Fibroblast of lung (primary cell): ENCODE measurements around the gene XAB2.

ENCODE experiments used
- CTCF ChIP-seq, 2 donors: IDR thresholded peaks in 1 of 2; conservative IDR thresholded peaks in 1 of 2; 1 replicate in 1 of 2; 2 replicates in 1 of 2; pipeline ENCODE4 v1.5.1; 2011 to 2012; ENCODE audit warnings: low read length in 2 of 2, control low read depth in 1 of 2, inconsistent platforms in 1 of 2, low read depth in 1 of 2, mild to moderate bottlenecking in 1 of 2
- EZH2 ChIP-seq: IDR thresholded peaks from 2 replicates; pipeline ENCODE4 v1.5.1; 2012; ENCODE audit warnings: low read length, control low read depth, mild to moderate bottlenecking; ENCODE audit errors: missing control alignments

- no peak for TF ChIP-seq EZH2
- TF ChIP-seq CTCF (conservative IDR thresholded peaks at IDR 0.05 in 1 of 2, IDR thresholded peaks at IDR 0.05 in 1 of 2; ENCODE audit: low read depth in 1 of 2, low read length in 2 of 2): no peak
Measured at GRCh38 chr19:7603919-7604318, 25.4 kb downstream of the XAB2 start.
